NCI-H146 (cell line): Measurements from ENCODE around the gene CNBD2.
"Not testable (repeated sequence)": the region's sequence is repeated elsewhere in the genome, so short reads cannot be mapped to it uniquely, and the experiment has no call there.

Source experiments
- DNase-seq: peaks from one replicate; lab custom pipeline; 2025; lab: John Stamatoyannopoulos, UW

CNBD2 gene

GRCh38 chr20:35967979-35968640, at the start of gene CNBD2:
TSS of gene CNBD2 (plus strand) at chr20:35968590. CDS start at chr20:35968763, 173 bp downstream.
- DNase-seq = no peak

- no peak for DNase-seq
Observed at GRCh38 chr20:35920523-35920922, 47.9 kb upstream of the CNBD2 start.

- no peak for DNase-seq
Observed at GRCh38 chr20:35929301-35929700, 39.1 kb upstream of the CNBD2 start.

- no peak for DNase-seq
Observed at GRCh38 chr20:35934050-35934449, 34.3 kb upstream of the CNBD2 start.

- DNase-seq = no peak
Observed at GRCh38 chr20:35939264-35939663, 29.1 kb upstream of the CNBD2 start.

GRCh38 chr20:35941620-35942019, 26.8 kb upstream of the CNBD2 start:
- DNase-seq = no peak

- DNase-seq = no peak
Observed at GRCh38 chr20:35942243-35942642, 26.1 kb upstream of the CNBD2 start.

- DNase-seq = peak; percentile 44
Observed at GRCh38 chr20:35947489-35947888, 20.9 kb upstream of the CNBD2 start.

GRCh38 chr20:35947907-35948306, 20.5 kb upstream of the CNBD2 start:
- DNase-seq = no peak

- no peak for DNase-seq
Observed at GRCh38 chr20:35950093-35950492, 18.3 kb upstream of the CNBD2 start.

- DNase-seq = peak; percentile 11
Observed at GRCh38 chr20:35952080-35952479, 16.3 kb upstream of the CNBD2 start.

GRCh38 chr20:35952480-35953386, 15.7 kb upstream of the CNBD2 start:
- DNase-seq = peak; percentile 9

- peak; percentile 76 for DNase-seq
Observed at GRCh38 chr20:35953387-35954199, 14.8 kb upstream of the CNBD2 start.

GRCh38 chr20:35954200-35954906, 14.0 kb upstream of the CNBD2 start, which contains the start of gene SCAND1:
TSS of gene SCAND1 (minus strand) at chr20:35954502. CDS start at chr20:35954284, 218 bp downstream.
- peak; percentile 99 for DNase-seq

GRCh38 chr20:35954907-35955251, 13.5 kb upstream of the CNBD2 start:
- DNase-seq = no peak

- no peak for DNase-seq
Observed at GRCh38 chr20:35956616-35957015, 11.8 kb upstream of the CNBD2 start.

GRCh38 chr20:35959291-35959690, 9.1 kb upstream of the CNBD2 start:
- not testable (repeated sequence) for DNase-seq

GRCh38 chr20:35963878-35964277, 4.5 kb upstream of the CNBD2 start:
- DNase-seq = no peak

- DNase-seq = no peak
Observed at GRCh38 chr20:35968930-35969329, 540 bp downstream of the CNBD2 start.

- DNase-seq = no peak
Observed at GRCh38 chr20:35971981-35972380, 3.6 kb downstream of the CNBD2 start.

GRCh38 chr20:35972462-35972861, 4.1 kb downstream of the CNBD2 start:
- peak; percentile 78 for DNase-seq

GRCh38 chr20:35974256-35974655, 5.9 kb downstream of the CNBD2 start:
- DNase-seq = no peak
